K562 treated with DMSO at 1 percent for 24 hours (cell line): ENCODE results near the gene FRYL. TPM values are rescaled to one million over a fixed set of nuclear protein-coding genes. Genes with fewer than 3 reads are reported as not detected.

Experiments
- total RNA-seq: library from RNA; unstranded; fragments of 300-600 nt; gene quantifications from 2 replicates; pipeline ENCODE4 v1.2.3, GENCODE V29; 2022; ENCODE audit warnings: low read depth; ENCODE audit not compliant: insufficient read depth

Gene FRYL
- total RNA-seq: 12.8 and 16.3 TPM in 2 replicates

DNA sequence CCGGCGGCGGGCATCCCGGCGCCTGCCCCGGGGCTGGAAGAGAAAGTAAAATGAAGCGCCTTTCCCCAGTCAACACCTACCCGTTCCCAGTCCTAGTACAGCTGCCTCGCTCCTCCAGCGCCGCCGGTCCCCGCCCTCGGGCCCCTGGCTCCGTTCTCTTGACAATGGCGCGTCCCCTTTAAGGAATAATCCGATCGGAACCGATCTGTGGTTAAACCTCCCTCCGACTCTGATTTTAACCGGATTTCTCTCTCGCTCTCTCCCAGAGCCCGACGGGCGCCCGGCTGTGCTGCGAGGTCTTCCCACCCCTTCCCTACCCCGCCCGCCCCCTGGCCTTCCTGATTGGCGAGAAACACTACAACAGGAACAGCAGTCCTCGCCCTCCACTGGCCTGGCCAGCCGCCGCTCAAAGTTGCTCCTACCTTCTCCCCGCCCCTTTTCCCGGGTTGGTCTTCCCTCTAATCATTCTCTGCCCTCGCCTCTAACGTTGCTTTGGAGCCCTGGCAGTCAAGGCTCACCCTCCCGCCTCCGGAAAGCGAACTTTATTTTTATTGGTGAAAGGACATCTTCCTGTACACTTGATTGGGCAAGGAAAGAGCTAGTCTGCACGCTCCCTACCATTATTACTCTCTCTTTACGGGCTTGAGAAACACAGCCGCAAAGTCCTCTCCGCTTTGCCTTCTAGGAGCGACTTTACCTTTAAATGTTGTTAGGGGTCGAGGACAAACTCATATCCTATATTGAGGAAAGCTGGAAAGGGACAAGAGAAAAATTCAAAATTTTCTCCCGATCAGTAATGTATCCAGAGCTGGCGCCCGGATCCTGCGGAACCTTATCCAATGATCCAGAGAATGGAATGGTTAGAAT lies at the start of gene FRYL:
FRYL (minus strand) TSS at position 282 of the 867 bp plus-strand sequence. CDS start 145,869 bp downstream, outside the sequence.

DNA sequence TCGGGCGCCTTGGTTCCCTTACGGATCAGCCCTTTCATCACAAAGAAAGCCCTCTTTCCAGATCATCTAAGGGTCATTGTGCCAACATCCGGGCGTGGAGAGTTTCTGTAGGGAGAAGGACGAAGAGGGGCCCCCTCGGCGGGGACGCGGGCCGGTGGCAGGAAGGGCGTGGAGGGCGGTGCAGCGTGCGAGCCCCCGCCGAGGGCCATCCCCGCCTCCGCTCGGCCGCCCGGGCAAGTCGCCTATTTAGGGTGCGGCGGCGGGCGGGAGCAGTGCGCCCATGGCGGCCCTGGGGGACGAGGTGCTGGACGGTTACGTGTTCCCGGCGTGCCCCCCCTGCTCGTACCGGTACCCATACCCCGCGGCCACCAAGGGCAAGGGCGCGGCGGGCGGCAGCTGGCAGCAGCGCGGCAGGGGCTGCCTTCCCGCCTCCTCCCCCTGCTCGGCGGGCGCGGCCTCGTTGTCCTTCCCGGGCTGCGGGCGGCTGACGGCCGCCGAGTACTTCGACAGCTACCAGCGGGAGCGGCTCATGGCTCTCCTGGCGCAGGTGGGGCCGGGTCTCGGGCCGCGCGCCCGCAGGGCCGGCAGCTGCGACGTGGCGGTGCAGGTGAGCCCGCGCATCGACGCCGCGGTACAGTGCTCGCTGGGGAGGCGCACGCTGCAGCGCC lies 289.9 kb downstream of the FRYL start, which contains the start of gene ZAR1:
ZAR1 (plus strand) TSS at position 241 of the 668 bp plus-strand sequence; CDS start at position 281, 40 bp downstream.

DNA sequence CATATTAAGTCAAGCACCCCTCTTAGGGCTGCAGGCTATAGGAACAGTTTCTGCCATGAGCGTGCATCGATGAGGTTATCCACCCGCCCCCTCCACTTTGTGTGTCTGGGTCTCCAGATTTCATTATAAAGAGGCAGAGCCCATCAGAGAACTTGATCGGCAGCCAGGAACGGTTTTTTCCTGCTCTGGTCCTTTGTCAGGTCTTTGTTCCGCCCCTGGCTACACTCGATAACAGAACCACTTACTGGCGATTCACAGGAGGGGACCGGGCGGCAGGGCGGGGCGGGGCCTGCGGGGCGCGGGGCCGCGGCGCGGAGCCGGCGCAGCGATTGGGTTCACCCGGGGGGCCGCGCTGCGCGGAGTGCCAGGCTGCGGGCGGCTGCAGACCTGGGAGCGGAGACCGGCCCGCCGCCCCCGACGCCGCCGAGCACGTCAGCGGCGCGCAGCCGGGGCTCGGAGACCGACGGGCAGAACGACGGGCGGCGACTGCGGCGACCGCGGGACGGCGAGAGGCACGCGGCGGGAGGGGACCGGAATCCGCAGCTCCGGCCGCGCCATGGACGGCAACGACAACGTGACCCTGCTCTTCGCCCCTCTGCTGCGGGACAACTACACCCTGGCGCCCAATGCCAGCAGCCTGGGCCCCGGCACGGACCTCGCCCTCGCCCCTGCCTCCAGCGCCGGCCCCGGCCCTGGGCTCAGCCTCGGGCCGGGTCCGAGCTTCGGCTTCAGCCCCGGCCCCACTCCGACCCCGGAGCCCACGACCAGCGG lies 296.9 kb downstream of the FRYL start, which contains the start of gene SLC10A4:
SLC10A4 (plus strand) TSS at position 338 of the 771 bp plus-strand sequence; CDS start at position 557, 219 bp downstream.

Other genes with a start within 250 kb of the FRYL start
- 116 and 121 TPM in 2 replicates for gene OCIAD1, start 50.8 kb upstream of the FRYL start, total RNA-seq
- not detected in 2 replicates for gene OCIAD2, start 126.5 kb upstream of the FRYL start, total RNA-seq
- gene CWH43, start 206.0 kb upstream of the FRYL start, total RNA-seq: not detected in 2 replicates